ENCODE measurements around the gene ARID1B. TPM values are rescaled to one million over a fixed set of nuclear protein-coding genes. Genes with fewer than 3 reads are reported as not detected.

ARID1B gene
- total and polyA plus RNA-seq, 2 of the 13 experiments (the other 11 are each of a cell fraction or from before 2014, with no cell fraction given): 20.1 to 32.6 TPM

- no peak overlapping the region for H3K27ac ChIP-seq (ENCODE audit: extremely low read length, insufficient read depth, low read length)
- BruUV-seq (replicated peaks): no TSS peak
Measured at GRCh38 chr6:157174731-157175130, 397.6 kb downstream of the ARID1B start.

More at GRCh38 chr6:157174731-157175130, 397.6 kb downstream of the ARID1B start:
- Histone ChIP-seq H3K36me3 (replicated peaks in 1 of 2; ENCODE audit: control insufficient read depth in 1 of 2, insufficient read depth in 2 of 2, low read length in 2 of 2) (peaks cover 2 to 20% of the 10 kb centered on the region in 2 experiments; a peak in 3 of 5 replicates), H3K4me3 (replicated peaks in 1 of 3; ENCODE audit: insufficient read depth in 1 of 3, low read depth in 2 of 3, low read length in 3 of 3) (no peak overlapping the region), H3K79me2 (ENCODE audit: insufficient read depth, low read length) (no peaks in the 10 kb centered on the region), H3K4me1 (ENCODE audit: insufficient read depth, low read length) (peaks cover 15% of the 10 kb centered on the region), H3K27me3 (ENCODE audit: control insufficient read depth in 1 of 2, insufficient read depth in 2 of 2, low read length in 2 of 2) (no peaks in the 10 kb centered on the region), H2AFZ (ENCODE audit: low read length) (no peak overlapping the region), H3K9me3 (ENCODE audit: low read length) (no peaks in the 10 kb centered on the region), H3K4me2 (ENCODE audit: low read depth, low read length) (no peak overlapping the region), H4K20me1 (ENCODE audit: insufficient read depth, low read length) (no peaks in the 10 kb centered on the region), H3K9ac (ENCODE audit: insufficient read depth, low read depth, low read length) (no peak overlapping the region)
- TF ChIP-seq BCL3 (CRISPR knock-in tag; IDR thresholded peaks at IDR 0.05) (no peak), MYC (CRISPR knock-in tag; IDR thresholded peaks at IDR 0.05; ENCODE audit: borderline replicate concordance) (no peak), ZNF329 (CRISPR knock-in tag; IDR thresholded peaks at IDR 0.05; ENCODE audit: low read depth) (no peak), PRDM15 (CRISPR knock-in tag; IDR thresholded peaks at IDR 0.05) (no peak), SIN3B (IDR thresholded peaks at IDR 0.05; ENCODE audit: low read length) (no peak), MAX (IDR thresholded peaks at IDR 0.05) (no peak), ISX (CRISPR knock-in tag; conservative IDR thresholded peaks at IDR 0.05) (no peak), NR2F6 (IDR thresholded peaks at IDR 0.05) (no peak), NR2F6 (CRISPR knock-in tag; IDR thresholded peaks at IDR 0.05) (no peak), EZH2 (conservative IDR thresholded peaks at IDR 0.05; ENCODE audit: low read depth, low read length) (no peak), KMT2A (CRISPR knock-in tag; IDR thresholded peaks at IDR 0.05) (no peak), KAT8 (CRISPR knock-in tag; IDR thresholded peaks at IDR 0.05) (no peak), KDM4B (CRISPR knock-in tag; IDR thresholded peaks at IDR 0.05) (no peak), STAG1 (CRISPR knock-in tag; IDR thresholded peaks at IDR 0.05) (no peak), MXI1 (IDR thresholded peaks at IDR 0.05; ENCODE audit: borderline replicate concordance, low read depth, low read length) (no peak), MTA3 (CRISPR knock-in tag; IDR thresholded peaks at IDR 0.05) (no peak), NR3C1 (CRISPR knock-in tag; IDR thresholded peaks at IDR 0.05) (no peak), PBX3 (CRISPR knock-in tag; IDR thresholded peaks at IDR 0.05; ENCODE audit: borderline replicate concordance) (no peak), ZNF281 (CRISPR knock-in tag; IDR thresholded peaks at IDR 0.05; ENCODE audit: borderline replicate concordance) (no peak)
- intact Hi-C loops (cut with micrococcal nuclease; ENCODE audit: unreplicated experiment): no loop called here
- no peak for FAIRE-seq
- ChIA-PET CTCF (ENCODE audit: low intra/inter-chr PET ratio, low total read pairs) (no interaction called here), POLR2A (no interaction called here)
- ATAC-seq: no peak
- in situ Hi-C loops (cut with HindIII; ENCODE audit: extremely low pct_ligation_motif_present, low pct_unique_long_range_greater_than_20kb): loop anchor here (25.0 kb wide), 1 partner anchor 612 kb away; no protein-coding TSS in a partner anchor
- DNase-seq (ENCODE audit: low spot score): no peak
